HUES6 (cell line): ENCODE data around the gene BICRA.
"Not testable (repeated sequence)": the region's sequence is repeated elsewhere in the genome, so short reads cannot be mapped to it uniquely, and the experiment has no call there.

Experiments
- H3K27ac ChIP-seq: 2 replicates; pipeline ENCODE4 v1.7.0; 2013; ENCODE audit warnings: low read depth, mild to moderate bottlenecking, low read length, inconsistent platforms
- H3K27me3 ChIP-seq: 2 replicates; pipeline ENCODE4 v1.6.1; 2013; ENCODE audit warnings: low read length; ENCODE audit not compliant: control insufficient read depth, insufficient read depth
- H3K36me3 ChIP-seq: 2 replicates; pipeline ENCODE4 v1.6.1; 2013; ENCODE audit warnings: low read length; ENCODE audit not compliant: control insufficient read depth, insufficient read depth
- H3K4me1 ChIP-seq: 2 replicates; pipeline ENCODE4 v1.6.1; 2013; ENCODE audit warnings: low read length; ENCODE audit not compliant: control insufficient read depth, insufficient read depth
- H3K4me3 ChIP-seq: 2 replicates; pipeline ENCODE4 v1.5.1; 2013; ENCODE audit warnings: low read depth, low read length
- H3K9ac ChIP-seq: one replicate; pipeline ENCODE4 v1.6.1; 2013; ENCODE audit warnings: mild to moderate bottlenecking, low read length
- H3K9me3 ChIP-seq: 2 replicates; pipeline ENCODE4 v1.6.1; 2013; ENCODE audit warnings: low read depth, low read length; ENCODE audit not compliant: control insufficient read depth, insufficient read depth

BICRA gene

DNA sequence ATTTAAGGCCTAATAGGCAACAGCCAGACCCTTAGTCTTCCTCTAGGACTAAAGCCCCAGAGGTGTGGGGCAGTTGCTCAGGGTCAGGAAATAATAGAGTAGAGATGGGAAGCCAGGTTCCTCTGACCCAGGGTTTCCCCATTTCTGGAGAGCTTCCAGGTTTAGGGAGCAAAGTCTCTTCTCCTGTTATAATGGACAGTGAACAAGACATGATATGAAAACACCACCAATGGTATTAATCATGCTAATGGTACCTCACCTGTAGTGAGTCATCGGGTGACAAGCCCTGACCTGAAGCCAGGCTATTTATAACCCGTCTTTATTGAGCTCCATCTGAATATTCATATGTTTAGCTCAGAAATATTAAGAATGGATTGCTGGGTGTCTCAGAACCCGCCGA, 24.6 kb downstream of the BICRA start:
- Histone ChIP-seq H3K36me3 (peaks cover 4% of the 10 kb centered on the region), H3K27ac (no peak overlapping the region), H3K27me3 (no peaks in the 10 kb centered on the region), H3K4me3 (no peak overlapping the region), H3K9me3 (no peaks in the 10 kb centered on the region), H3K4me1 (peaks cover 29% of the 10 kb centered on the region; the same call in 1 of the 2 replicates), H3K9ac (no peak overlapping the region)

DNA sequence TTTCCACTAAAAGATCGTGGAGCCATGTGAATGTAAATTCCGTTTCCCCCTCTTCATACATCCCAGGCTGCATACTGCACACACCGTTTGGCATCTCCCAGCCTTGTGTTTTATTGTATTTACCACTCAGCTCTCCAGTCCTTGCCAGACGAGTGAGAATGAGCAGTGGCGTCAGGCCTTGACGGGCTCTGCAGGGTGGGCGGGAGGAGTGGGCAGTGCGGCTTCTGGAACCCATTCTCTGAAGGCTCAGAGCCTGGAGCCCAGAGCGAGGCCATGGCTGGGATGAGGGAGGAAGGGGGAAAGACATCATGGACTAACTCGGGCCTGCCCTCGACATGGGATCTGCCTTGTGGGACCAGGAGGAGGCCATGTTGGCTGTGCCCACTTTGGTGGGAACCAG, 25.1 kb downstream of the BICRA start:
- peaks cover 4% of the 10 kb centered on the region for H3K36me3 ChIP-seq
- H3K9ac ChIP-seq, result peak overlapping the region; percentile 15
- no peak overlapping the region for H3K4me3 ChIP-seq
- H3K9me3 ChIP-seq, result no peaks in the 10 kb centered on the region
- peaks cover 29% of the 10 kb centered on the region; the same call in 1 of the 2 replicates for H3K4me1 ChIP-seq
- no peaks in the 10 kb centered on the region for H3K27me3 ChIP-seq
- H3K27ac ChIP-seq, result no peak overlapping the region

DNA sequence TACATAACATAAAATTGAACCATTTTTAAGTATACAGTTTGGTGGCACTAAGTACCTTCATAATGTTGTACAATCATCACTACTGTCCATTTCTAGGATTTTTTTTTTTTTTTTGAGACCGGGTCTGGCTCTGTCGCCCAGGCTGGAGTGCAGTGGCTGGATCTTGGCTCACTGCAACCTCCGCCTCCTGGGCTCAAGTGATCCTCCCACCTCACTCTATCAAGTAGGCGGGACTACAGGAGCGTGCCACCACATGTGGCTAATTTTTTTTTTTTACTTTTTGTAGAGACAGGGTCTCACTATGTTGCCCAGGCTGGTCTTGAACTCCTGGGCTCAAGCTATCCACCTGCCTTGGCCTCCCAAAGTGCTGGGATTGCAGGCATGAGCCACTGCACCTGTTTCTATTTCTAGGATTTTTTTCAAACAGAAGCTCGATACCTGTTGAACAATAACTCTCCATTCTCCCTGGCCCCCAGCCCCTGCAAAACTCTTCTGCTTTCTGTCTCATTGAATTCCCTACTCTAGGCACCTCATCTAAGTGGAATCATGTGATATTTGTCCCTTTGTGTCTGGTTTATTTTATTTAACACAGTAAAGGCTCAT, 26.3 kb downstream of the BICRA start:
- not testable (repeated sequence) for H3K9me3 ChIP-seq, H3K9ac ChIP-seq, H3K27ac ChIP-seq, H3K27me3 ChIP-seq, H3K36me3 ChIP-seq, H3K4me3 ChIP-seq
- peaks cover 29% of the 10 kb centered on the region; the same call in 1 of the 2 replicates for H3K4me1 ChIP-seq

DNA sequence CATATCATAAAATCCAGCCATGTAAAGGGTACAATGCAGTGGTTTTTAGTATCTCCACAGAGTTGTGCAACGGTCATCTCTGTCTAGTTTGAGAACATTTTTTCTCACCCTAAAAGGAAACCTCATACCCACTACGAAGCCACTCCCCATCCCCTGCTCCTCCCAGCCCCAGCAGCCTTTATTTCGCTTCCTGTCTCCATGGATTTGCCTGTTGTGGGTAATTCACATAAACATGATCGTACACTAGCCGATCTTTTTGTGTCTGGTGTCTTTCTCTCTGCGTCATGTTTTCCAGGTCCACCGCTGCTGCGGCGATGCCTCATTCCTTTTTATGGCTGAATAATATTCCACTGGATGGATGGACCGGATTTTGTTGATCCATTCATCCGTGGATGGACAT, 28.6 kb downstream of the BICRA start:
- Histone ChIP-seq H3K4me3 (no peak overlapping the region), H3K9ac (no peak overlapping the region), H3K36me3 (no peaks in the 10 kb centered on the region; the same call in 1 of the 2 replicates), H3K27me3 (no peaks in the 10 kb centered on the region), H3K9me3 (no peaks in the 10 kb centered on the region), H3K27ac (no peak overlapping the region), H3K4me1 (peaks cover 21% of the 10 kb centered on the region; the same call in 1 of the 2 replicates)

DNA sequence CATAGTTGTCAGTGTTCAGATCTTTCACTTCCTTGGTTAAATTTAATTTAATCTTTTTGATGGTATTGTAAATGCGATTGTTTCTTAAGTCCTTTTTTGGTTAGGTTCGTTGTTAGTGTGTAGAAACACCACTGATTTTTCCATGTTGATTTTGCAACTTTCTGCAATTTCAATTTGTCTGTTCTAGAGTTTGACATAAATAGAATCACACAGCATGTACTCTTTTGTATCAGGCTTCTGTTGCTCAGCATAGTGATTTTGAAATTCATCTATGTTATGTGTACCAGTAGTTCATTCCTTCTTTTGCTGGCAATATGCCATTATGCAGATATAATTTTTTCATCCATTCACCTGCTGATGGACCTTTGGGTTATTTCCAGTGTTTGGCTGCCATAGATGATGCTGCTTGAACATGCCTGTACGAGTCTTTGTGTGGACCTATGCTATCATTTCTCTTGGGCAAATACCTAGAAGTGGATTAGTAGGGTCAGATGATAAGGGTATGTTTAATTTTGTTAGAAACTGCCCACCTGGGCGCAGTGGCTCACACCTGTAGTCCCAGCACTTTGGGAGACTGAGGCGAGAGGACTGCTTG, 33.1 kb downstream of the BICRA start:
- Histone ChIP-seq H3K4me3 (no peak overlapping the region), H3K27me3 (no peaks in the 10 kb centered on the region), H3K9me3 (no peaks in the 10 kb centered on the region), H3K27ac (no peak overlapping the region), H3K4me1 (peaks cover 16% of the 10 kb centered on the region; the same call in 1 of the 2 replicates), H3K9ac (no peak overlapping the region), H3K36me3 (peaks cover 9% of the 10 kb centered on the region)

DNA sequence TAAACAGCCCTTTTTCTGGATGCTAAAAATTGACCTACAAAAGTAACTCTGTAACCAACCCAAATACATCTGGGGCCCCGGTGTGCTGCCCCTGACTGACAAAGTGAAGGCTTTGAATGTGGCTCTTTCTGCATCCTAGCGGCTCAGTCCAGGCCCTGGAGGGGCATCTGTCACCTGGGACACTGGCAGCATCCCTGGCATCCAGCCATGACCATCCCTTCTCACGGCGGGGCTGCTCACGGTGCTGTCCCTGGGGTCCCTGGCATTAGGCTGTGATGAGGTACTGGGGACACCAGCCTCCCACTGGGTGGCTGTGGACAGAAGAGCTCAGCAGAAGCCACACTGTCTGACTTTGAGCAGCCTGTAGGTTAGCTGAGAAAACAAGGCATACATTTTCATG, 34.3 kb downstream of the BICRA start:
- H3K9me3 ChIP-seq, result no peaks in the 10 kb centered on the region
- H3K36me3 ChIP-seq, result peaks cover 11% of the 10 kb centered on the region
- H3K4me1 ChIP-seq, result peaks cover 24% of the 10 kb centered on the region; the same call in 1 of the 2 replicates
- no peak overlapping the region for H3K9ac ChIP-seq
- no peak overlapping the region for H3K4me3 ChIP-seq
- no peaks in the 10 kb centered on the region for H3K27me3 ChIP-seq
- H3K27ac ChIP-seq, result no peak overlapping the region

DNA sequence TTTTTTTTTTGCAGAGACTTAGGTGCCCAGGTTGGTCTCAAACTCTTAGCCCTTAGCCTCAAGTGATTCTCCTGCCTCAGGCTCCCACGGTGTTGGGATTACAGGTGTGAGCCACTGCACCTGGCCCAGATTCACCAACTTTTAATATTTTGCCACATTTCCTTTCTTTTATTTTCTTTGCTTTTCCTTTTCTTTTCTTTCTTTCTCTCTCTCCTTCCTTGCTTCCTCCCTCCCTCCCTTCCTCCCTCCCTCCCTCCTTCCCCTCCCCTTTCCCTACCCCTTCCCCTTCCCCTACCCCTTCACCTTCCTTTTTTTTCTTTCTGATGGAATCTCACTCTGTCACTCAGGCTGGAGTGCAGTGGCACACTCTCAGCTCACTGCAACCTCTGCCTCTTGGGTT, 35.3 kb downstream of the BICRA start:
- Histone ChIP-seq H3K27ac (no peak overlapping the region), H3K4me1 (peaks cover 24% of the 10 kb centered on the region; the same call in 1 of the 2 replicates), H3K9ac (no peak overlapping the region), H3K27me3 (no peaks in the 10 kb centered on the region), H3K4me3 (no peak overlapping the region), H3K9me3 (no peaks in the 10 kb centered on the region), H3K36me3 (peaks cover 11% of the 10 kb centered on the region)

DNA sequence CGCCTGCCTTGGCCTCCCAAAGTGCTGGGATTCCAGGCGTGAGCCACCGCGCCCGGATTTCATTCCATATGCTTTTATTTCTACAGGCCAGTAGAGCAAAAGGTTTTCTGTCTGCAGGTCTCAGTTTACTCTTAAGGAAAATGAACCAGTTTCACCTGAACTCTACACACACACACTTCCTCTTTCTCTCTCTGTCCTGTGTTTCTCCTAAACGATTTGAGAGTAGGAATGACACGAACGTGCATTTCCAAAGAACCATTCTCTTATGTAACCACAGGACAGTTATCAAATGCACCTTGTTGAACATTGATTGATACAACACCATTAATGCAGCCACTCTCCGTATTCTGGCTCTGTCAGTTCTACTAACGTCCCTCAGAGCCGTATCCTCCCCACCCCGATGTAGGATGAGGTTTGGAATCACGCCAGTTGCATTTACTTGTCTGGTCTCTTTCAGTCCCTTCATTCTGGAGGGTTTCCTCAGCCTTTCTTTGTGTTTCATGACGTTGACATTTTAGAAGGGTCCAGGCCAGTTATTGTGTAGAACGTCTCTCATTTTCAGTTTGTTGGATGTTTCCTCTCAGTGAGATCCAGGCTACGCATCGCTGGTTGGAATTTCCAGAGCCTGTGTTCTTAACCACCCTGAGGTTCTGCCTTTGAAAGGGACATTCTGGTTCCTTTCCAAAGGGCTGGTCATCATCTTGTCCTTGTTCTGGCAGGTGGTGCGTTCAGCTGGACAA, 36.0 kb downstream of the BICRA start:
- Histone ChIP-seq H3K36me3 (peaks cover 11% of the 10 kb centered on the region), H3K4me1 (peaks cover 24% of the 10 kb centered on the region; the same call in 1 of the 2 replicates), H3K27ac (no peak overlapping the region), H3K9ac (no peak overlapping the region), H3K9me3 (peaks cover 4% of the 10 kb centered on the region; the same call in 1 of the 2 replicates), H3K4me3 (no peak overlapping the region), H3K27me3 (no peaks in the 10 kb centered on the region)

DNA sequence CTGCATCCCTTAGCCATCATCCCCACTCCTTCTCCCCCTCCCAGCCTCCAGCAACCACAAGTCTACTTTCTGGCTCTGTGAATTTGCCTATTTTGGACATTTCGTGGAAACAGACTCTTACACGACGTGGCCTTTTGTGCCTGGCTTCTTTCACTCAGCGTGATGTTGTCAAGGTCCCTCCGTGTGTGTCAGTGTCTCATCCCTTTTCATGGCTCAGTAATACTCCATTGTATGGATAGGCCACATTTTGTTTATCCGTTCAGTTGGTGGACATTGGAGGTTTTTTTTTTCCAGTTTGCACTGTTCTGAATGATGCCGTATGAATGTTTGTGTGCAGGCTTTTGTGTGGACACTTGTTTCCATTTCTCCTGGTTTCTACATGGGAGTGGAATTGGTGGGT, 38.0 kb downstream of the BICRA start:
- no peak overlapping the region for H3K4me3 ChIP-seq
- H3K4me1 ChIP-seq, result peaks cover 24% of the 10 kb centered on the region; the same call in 1 of the 2 replicates
- H3K27ac ChIP-seq, result no peak overlapping the region
- peaks cover 4% of the 10 kb centered on the region; the same call in 1 of the 2 replicates for H3K9me3 ChIP-seq
- H3K9ac ChIP-seq, result no peak overlapping the region
- H3K27me3 ChIP-seq, result no peaks in the 10 kb centered on the region
- peaks cover 23% of the 10 kb centered on the region for H3K36me3 ChIP-seq

DNA sequence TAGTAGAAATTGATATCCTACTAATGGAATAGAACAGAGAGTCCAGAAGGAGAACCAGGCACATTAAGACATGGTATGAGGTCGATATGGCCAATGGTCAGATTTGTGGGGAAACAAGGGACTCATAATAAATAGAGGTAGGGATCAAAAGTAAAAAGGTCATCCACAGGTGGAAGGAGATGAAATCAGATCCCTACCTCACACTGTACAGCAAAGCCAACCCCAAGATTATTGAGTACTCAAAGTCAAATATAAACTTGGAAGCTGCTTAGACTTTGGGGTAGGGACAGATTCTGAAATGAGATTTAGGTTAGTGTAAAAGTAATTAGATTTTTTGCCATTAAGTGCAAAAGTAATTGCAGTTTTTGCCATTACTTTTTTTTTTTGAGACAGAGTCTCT, 40.7 kb downstream of the BICRA start:
- Histone ChIP-seq H3K27ac (no peak overlapping the region), H3K4me3 (no peak overlapping the region), H3K9me3 (peaks cover 4% of the 10 kb centered on the region; the same call in 1 of the 2 replicates), H3K9ac (no peak overlapping the region), H3K27me3 (no peaks in the 10 kb centered on the region), H3K4me1 (peaks cover 22% of the 10 kb centered on the region; the same call in 1 of the 2 replicates), H3K36me3 (peaks cover 25% of the 10 kb centered on the region)

DNA sequence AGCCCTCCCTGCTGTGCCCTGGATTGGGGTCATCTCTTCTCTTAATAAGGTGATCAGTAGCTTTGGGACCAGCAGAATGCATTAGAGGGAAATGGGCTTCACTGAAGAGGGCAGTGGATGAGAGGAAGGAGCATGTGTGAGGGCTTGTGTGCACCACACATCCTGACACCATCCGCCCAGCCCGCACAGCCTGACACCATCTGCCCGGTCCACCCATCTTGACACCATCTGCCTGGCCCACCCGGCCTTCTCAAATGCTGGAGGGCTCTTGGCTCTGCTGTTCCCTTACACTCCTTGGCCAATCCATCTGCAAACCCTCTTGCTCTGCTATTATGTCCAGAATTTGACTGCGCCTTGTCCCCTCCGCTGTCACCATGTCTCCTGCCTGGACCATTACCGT, 41.8 kb downstream of the BICRA start:
- Histone ChIP-seq H3K36me3 (peaks cover 25% of the 10 kb centered on the region), H3K4me1 (peaks cover 14% of the 10 kb centered on the region; the same call in 1 of the 2 replicates), H3K4me3 (no peak overlapping the region), H3K27ac (no peak overlapping the region), H3K9ac (no peak overlapping the region), H3K9me3 (peaks cover 4% of the 10 kb centered on the region; the same call in 1 of the 2 replicates), H3K27me3 (no peaks in the 10 kb centered on the region)
